Lower lobe of right lung (tissue), 2 donors: Measurements from ENCODE around the gene UBE2G2. TPM values are rescaled to one million over a fixed set of nuclear protein-coding genes. Genes with fewer than 3 reads are reported as not detected.

Experiments used
- ATAC-seq, 2 donors: fragments of 200-7000 bp; cut with Tn5 transposase; one replicate each; pipeline ENCODE4 v1.9.1; 2020 to 2022; ENCODE audit warnings: mild to moderate bottlenecking in 2 of 2, moderate library complexity in 2 of 2
- DNase-seq: peaks from one replicate; pipeline ENCODE4 v3.0.0-alpha.2; 2020
- H3K27ac ChIP-seq: fragments of 200-600 bp; one replicate; pipeline ENCODE4 v1.8.0; 2022
- H3K27me3 ChIP-seq: fragments of 200-600 bp; one replicate; pipeline ENCODE4 v1.8.0; 2022; ENCODE audit warnings: low read depth
- H3K36me3 ChIP-seq: fragments of 200-600 bp; one replicate; pipeline ENCODE4 v1.8.0; 2022; ENCODE audit warnings: mild to moderate bottlenecking
- H3K4me1 ChIP-seq: fragments of 200-600 bp; one replicate; pipeline ENCODE4 v1.8.0; 2022
- H3K4me3 ChIP-seq: fragments of 200-600 bp; one replicate; pipeline ENCODE4 v1.8.0; 2022; ENCODE audit warnings: mild to moderate bottlenecking
- H3K9me3 ChIP-seq: fragments of 200-600 bp; one replicate; pipeline ENCODE4 v1.8.0; 2022
- intact Hi-C: fragments of 100-400 bp; cut with DNase I; formaldehyde crosslinking; loops from one replicate; pipeline ENCODE4 v1.11.0; 2022
- total RNA-seq: library from RNA; stranded (reverse); fragmentation: NEBNext Ultra II Directional; extraction: Animal tissue kit (Norgen Biotek cat#: 25700); gene quantifications from one replicate; pipeline ENCODE4 v1.2.1, GENCODE V29; 2021
- TF ChIP-seq, protein P1 (sequence below): fragments of 200-600 bp; IDR thresholded peaks from one replicate; pipeline ENCODE4 v1.8.0; 2022; ENCODE audit warnings: antibody characterized with exemption, mild to moderate bottlenecking
- donor health status: DM: no; HTN: yes; CAD: no; lungs with severe emphysema.

Gene UBE2G2
- total RNA-seq, 1 donor from 2014 or later = 76.9 TPM

GRCh38 chr21:44760376-44760775 lies 41.2 kb downstream of the UBE2G2 start:
- intact Hi-C loops = no loop called here
- Histone ChIP-seq H3K27me3 (no peaks in the 10 kb centered on the region), H3K4me3 (no peak overlapping the region), H3K9me3 (no peaks in the 10 kb centered on the region), H3K4me1 (no peaks in the 10 kb centered on the region), H3K27ac (no peak overlapping the region), H3K36me3 (no peaks in the 10 kb centered on the region)
- ATAC-seq (no peak), DNase-seq (no peak)
- TF ChIP-seq, protein P1, sequence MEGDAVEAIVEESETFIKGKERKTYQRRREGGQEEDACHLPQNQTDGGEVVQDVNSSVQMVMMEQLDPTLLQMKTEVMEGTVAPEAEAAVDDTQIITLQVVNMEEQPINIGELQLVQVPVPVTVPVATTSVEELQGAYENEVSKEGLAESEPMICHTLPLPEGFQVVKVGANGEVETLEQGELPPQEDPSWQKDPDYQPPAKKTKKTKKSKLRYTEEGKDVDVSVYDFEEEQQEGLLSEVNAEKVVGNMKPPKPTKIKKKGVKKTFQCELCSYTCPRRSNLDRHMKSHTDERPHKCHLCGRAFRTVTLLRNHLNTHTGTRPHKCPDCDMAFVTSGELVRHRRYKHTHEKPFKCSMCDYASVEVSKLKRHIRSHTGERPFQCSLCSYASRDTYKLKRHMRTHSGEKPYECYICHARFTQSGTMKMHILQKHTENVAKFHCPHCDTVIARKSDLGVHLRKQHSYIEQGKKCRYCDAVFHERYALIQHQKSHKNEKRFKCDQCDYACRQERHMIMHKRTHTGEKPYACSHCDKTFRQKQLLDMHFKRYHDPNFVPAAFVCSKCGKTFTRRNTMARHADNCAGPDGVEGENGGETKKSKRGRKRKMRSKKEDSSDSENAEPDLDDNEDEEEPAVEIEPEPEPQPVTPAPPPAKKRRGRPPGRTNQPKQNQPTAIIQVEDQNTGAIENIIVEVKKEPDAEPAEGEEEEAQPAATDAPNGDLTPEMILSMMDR = no peak

- no peaks in the 10 kb centered on the region for H3K27me3 ChIP-seq
- H3K4me1 ChIP-seq = no peaks in the 10 kb centered on the region
- no peak overlapping the region for H3K27ac ChIP-seq
- no peaks in the 10 kb centered on the region for H3K9me3 ChIP-seq
- TF ChIP-seq, protein P1 = no peak
- no peaks in the 10 kb centered on the region for H3K36me3 ChIP-seq
- DNase-seq (no peak), ATAC-seq (no peak)
- no peak overlapping the region for H3K4me3 ChIP-seq
- intact Hi-C loops = no loop called here
Observed at GRCh38 chr21:44759628-44760285, 41.9 kb downstream of the UBE2G2 start.

DNA sequence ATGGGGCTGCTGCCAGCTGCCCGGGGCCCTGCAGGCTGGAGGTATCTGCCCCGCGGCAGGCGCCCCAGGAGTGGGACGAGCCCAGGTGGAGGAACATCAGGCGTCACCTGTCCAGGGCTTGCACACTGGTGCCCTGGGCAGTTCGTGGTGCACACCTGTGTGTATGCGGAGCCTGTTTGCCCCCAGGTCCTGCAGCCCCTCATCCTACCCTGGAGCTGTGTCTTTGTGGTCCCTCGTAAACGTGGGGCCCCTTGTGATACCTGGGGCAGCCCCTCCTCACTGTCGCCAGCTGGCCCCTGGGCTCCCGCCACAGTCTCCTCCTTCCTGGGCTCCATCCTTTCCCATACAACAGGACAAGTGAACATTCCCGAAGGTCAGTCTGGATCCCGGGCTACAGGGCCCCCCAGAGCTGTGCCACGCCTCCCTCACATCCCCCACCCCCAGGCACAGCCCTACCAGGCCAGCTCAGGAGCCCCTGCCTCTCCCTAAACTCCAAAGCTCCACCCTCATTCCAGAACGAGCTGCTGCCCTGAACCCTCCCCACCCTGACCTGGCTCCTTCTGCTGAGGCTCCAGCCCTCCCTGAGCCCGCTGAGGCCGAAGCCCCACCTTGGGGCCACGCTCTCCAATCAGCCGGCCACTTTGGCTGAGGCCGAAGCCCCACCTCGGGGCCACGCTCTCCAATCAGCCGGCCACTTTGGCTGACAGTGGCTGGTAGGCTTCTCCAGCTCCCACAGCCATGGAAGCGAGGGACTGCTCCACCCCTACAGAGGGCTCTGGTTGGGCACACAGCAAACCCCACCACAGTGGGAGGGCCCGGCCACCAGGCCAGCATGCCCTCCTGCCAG lies 42.6 kb downstream of the UBE2G2 start:
- peak; percentile 3 to 14 for ATAC-seq
- Histone ChIP-seq H3K27ac (no peak overlapping the region), H3K4me3 (no peak overlapping the region), H3K27me3 (no peaks in the 10 kb centered on the region), H3K36me3 (no peaks in the 10 kb centered on the region), H3K4me1 (no peaks in the 10 kb centered on the region), H3K9me3 (peaks cover 3% of the 10 kb centered on the region)
- no peak for DNase-seq
- intact Hi-C loops = no loop called here
- TF ChIP-seq, protein P1 = no peak

DNA sequence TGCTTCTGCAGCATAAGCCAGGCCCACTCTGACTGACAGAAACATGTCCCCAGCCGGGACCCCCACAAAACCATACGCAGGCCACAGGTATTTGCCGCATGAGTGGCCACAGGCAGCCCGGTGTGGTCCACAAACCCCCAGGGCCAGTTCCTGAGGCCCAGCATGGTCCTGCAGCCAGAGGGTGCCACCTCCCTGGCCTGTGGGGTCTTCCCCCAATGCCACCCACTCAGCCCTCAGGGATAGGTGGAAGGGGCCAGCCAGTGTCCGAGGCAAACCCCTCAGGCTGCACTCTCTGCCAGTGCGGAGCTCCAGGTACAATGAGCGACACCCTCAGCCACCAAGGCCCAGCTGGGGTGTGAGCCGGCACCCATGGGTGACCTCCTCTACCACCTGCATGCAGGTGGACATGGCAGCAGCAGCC lies 43.5 kb downstream of the UBE2G2 start:
- Histone ChIP-seq H3K27ac (no peak overlapping the region), H3K9me3 (peaks cover 3% of the 10 kb centered on the region), H3K27me3 (no peaks in the 10 kb centered on the region), H3K4me3 (no peak overlapping the region), H3K4me1 (no peaks in the 10 kb centered on the region), H3K36me3 (no peaks in the 10 kb centered on the region)
- DNase-seq (no peak), ATAC-seq (no peak)
- intact Hi-C loops = no loop called here
- TF ChIP-seq, protein P1 = no peak

GRCh38 chr21:44757731-44758130 lies 43.9 kb downstream of the UBE2G2 start:
- H3K9me3 ChIP-seq = peaks cover 3% of the 10 kb centered on the region
- no peak for DNase-seq
- H3K27me3 ChIP-seq = no peaks in the 10 kb centered on the region
- no peak overlapping the region for H3K27ac ChIP-seq
- no peak overlapping the region for H3K4me3 ChIP-seq
- no peaks in the 10 kb centered on the region for H3K4me1 ChIP-seq
- TF ChIP-seq, protein P1 = no peak
- no peak for ATAC-seq
- no peaks in the 10 kb centered on the region for H3K36me3 ChIP-seq
- intact Hi-C loops = no loop called here
